HG02884 (cell line): ENCODE measurements around the gene LCN10.
"Not testable (repeated sequence)": the region's sequence is repeated elsewhere in the genome, so short reads cannot be mapped to it uniquely, and the experiment has no call there.

Experiments
- ATAC-seq: cut with Tn5 transposase; IDR thresholded peaks from one replicate; pipeline ENCODE4 v1.9.1; 2021; ENCODE audit warnings: mild to moderate bottlenecking, moderate library complexity; ENCODE audit not compliant: unreplicated experiment

LCN10 gene

GRCh38 chr9:136773386-136774044 is 30.8 kb upstream of the LCN10 start:
- ATAC-seq = no peak

DNA sequence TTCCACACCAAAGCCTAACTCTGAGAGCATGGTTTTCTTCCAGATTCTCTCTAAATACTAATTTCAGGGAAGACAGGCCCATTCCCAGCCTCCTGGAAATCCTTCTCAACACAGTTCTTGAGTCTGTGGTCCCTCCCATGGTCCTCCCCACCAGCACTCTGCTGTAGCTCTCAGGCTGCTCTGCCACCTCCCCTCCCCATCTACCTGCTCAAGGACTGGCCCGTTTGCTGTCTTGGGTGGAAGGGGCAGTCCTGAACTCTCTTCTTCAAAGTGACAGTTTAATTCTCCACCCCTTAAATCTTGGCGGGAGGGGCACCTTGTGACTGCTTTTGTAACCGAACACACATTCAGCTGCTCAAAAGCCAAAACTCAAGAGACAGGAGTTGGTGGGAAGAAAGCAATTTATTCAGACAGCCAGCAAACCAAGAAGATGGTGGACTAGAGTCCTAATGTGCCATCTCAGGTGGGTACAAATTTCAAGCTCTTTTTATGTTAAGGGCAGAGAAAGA is 29.2 kb upstream of the LCN10 start:
- no peak for ATAC-seq

DNA sequence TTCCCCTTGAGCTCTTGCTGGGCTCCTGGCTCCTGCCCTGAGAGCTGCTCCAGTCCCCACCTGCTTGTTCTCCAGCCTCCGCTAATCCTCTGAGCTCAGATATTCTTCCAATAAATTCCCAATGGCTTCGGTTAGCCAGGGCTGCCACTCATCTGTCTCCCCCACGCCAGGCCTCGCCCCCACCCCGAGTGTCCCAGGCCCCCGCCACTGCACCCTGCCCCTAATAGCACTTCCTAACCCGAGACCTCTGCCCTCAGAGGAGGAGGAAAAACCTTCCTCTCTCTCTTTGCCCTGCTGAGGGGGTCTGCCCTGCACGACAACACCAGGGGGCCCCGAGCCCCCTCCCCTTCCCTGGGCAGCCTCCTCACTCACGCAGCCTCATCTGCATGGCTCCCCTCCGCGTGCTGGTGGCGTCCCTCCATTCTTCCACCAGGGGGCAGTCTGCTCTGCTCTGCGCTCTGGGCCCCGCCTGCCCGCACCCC is 27.0 kb upstream of the LCN10 start:
- no peak for ATAC-seq

- ATAC-seq = not testable (repeated sequence)
Measured at GRCh38 chr9:136766410-136767120, 23.8 kb upstream of the LCN10 start.

GRCh38 chr9:136765745-136766409 is 23.1 kb upstream of the LCN10 start:
- peak; percentile 50 for ATAC-seq

DNA sequence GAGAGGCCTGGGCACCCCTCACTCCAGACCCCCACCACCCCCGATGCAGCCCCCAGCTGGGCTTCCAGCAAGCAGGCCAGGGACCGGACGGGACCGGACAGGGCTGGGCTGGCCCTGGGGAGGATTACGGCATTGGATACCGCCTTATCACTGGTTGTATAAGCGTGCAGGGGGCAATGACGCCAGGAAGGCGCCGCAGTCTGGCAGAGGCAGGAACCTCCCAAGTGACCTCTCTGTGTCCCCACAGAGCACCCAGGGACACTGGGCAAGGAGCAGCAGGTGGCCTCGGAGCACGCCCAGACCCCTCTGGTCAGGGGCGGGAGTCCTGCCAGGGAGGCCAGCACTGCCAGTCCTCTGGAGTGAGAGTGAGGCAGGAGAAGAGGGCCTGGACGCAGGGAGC is 22.3 kb upstream of the LCN10 start:
- no peak for ATAC-seq

GRCh38 chr9:136764301-136764891 is 21.7 kb upstream of the LCN10 start, which contains the start of gene LCN15:
LCN15 (minus strand) TSS chr9:136764518; CDS start chr9:136764488, 30 bp downstream.
- ATAC-seq = no peak

DNA sequence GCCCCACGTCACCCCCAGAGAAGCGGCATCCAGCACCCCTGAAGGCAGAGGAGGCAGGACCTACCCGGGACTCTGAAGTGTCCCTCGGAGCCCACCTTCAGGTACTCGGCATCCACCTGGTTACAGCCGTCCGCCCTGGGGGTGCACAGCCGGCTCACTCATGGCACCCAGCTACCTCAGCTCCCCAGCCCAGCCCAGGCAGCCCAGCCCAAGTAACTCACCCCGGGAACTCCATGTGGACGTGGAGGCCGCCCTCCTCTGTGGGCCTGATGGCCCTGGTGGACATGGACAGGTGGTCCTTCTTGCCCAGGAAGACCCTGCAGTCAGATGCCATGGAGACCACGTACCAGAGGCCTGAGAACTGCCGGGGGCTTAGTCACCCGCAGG is 20.9 kb upstream of the LCN10 start:
- ATAC-seq = no peak

DNA sequence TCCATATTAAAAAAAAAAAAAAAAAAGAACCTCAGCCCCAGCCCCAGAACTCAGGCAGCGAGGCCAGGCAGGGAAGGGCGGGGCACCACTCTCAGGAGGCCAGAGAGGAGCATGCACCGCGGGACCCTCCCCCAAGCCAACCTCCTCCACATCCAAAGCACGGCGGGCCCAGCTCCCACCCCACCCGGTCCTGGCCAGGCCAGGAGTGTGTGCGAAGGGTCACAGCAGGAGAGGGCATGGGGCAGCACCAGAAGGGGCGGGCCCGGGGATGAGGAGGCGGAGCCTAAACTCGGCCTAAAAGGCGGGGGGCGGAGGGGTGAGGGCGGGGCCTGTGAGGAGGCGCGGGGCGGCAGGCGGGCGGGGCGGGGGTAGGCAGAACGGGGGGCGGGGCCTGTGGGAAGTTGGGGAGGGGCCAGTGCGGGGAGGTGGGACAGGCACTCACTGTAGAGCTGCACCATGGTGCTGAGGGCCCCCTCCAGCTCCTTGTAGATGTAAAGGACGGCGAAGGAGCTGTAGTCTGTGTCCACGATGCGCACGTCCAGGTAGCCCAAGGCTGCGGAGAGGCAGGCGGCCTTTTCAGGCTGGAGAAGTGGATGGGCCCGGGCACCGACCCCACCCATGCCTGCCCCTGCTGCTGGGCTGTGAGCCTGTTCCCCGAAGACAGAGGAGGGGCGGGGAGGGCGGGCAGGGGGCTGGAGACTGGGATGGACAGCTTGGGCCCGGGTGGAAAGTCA is 20.3 kb upstream of the LCN10 start:
- no peak for ATAC-seq

- ATAC-seq = no peak
Measured at GRCh38 chr9:136762221-136762691, 19.5 kb upstream of the LCN10 start.

DNA sequence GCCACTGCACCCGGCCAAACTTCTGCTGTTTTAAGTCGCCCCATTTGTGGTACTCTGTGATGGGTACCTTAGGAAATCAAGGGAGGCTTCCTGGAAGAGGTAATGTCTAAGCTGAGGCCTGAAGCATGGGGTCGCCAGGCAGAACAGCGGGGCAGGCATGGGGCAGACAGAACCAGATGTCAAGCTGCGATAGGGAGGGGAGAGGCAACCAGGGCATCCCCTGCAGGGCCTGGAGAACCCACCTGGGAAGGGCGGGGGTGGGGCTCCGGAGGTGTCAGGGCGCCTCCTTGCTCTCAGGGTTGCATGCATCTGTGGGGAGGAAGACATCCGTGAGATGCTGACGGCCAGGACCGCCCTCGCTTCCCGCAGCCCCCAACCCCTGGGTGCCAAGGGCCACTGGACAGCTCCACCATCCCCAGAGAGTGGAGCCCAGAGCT is 18.8 kb upstream of the LCN10 start:
- ATAC-seq = no peak

DNA sequence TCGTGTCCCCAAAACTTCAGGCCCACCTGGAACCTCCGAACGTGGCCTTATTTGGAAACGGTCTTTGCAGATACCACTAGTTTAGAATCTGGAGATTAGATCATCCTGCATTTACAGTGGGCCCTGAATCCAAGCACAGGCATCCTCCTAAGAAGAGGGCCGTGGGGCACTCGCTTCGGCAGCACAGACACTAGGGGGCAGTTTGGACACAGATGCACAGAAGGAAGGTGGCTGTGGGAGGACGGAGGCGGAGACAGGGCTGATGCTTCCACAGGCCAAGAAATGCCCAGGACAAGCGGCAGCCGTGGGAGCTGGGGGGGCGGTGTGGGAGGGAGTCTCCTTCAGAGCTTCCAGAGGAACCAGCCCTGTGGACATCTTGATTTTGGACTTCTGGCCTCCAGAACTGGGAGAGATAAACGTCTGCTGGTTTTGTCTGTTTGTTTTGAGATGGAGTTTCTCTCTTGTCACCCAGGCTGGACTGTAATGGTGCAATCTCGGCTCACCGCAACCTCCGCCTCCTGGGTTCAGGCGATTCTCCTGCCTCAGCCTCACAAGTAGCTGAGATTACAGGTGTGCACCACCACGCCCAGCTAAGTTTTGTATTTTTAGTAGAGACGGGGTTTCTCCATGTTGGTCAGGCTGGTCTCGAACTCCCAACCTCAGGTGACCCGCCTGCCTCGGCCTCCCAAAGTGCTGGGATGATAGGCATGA is 18.2 kb upstream of the LCN10 start:
- not testable (repeated sequence) for ATAC-seq

GRCh38 chr9:136760424-136760823 is 17.7 kb upstream of the LCN10 start:
- ATAC-seq = no peak

DNA sequence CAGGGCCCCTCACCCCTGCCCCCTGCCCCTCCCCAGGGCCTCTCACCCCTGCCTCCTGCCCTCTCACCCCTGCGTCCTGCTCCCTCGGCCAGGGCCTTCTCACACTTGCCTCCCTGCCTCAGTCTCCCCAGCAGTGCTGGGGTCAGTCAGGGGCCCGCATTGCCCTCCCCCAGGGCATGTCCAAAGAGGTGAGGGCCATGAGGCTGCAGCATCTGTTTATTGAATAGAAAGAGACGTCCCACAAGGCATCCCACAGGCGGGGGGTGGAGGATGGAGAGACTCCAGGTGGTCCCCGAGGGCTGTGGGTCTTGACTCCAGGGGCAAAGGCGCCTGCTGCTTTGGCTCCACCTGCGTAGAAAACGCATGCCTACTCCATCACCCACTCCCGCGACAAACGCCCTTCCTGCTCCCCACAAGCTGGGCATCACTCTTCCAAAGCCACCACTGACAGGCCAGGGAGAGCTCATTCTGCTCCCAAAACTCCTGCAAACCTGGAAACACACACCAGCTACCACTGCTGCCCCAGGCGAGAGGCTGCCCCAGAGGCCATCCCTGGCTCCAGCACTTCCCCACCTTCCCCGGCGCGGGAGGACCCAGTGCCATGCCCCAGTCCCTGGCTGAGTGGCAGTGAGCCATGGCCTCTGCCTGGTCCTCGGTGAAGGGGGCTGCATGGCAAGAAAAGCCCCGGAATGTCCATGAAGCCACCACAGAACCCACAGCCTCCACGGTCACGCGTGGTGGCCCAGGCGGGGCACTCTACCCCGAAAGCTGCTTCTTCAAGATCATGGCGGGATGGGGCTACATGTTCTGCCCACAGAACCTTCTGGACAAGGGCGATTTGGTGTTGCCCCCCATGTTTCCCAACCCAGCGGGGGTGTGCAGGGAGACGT is 16.9 kb upstream of the LCN10 start:
- no peak for ATAC-seq

- ATAC-seq = no peak
Measured at GRCh38 chr9:136759001-136759400, 16.3 kb upstream of the LCN10 start.

DNA sequence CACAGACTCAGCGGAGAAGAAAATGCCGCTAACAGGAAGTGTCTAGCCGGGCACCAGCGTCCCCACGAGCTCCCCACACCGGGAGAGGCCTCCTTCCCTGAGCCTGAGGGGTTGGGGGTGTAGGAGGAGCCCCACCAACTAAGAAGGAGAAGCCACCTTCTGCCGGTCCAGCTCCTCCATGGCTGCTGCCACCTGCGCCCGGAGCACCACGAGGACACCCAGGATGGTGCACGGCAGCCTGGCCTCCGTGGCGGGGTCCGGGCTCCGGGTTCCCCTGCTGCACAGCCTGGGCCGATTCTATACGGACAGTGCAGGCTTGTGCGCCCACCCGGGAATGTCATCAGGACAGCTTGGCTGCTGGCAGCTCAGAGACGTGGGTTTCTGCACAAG is 15.0 kb upstream of the LCN10 start:
- ATAC-seq = no peak

- ATAC-seq = no peak
Measured at GRCh38 chr9:136757328-136757727, 14.6 kb upstream of the LCN10 start.

GRCh38 chr9:136756836-136757235 is 14.1 kb upstream of the LCN10 start:
- no peak for ATAC-seq

GRCh38 chr9:136756134-136756438 is 13.3 kb upstream of the LCN10 start:
- ATAC-seq = no peak
